DND-41 (cell line): Measurements from ENCODE around the gene NRN1.

ENCODE experiments used
- CTCF ChIP-seq: IDR thresholded peaks from 2 replicates; pipeline ENCODE4 v1.5.1; 2012; ENCODE audit warnings: borderline replicate concordance, low read length, moderate library complexity, mild to moderate bottlenecking; ENCODE audit not compliant: poor library complexity, severe bottlenecking; ENCODE audit errors: extremely low read depth
- EZH2 ChIP-seq: IDR thresholded peaks from 3 replicates; pipeline ENCODE4 v1.6.1; 2012; ENCODE audit warnings: borderline replicate concordance, low read depth, mild to moderate bottlenecking, moderate library complexity, low read length, inconsistent platforms; ENCODE audit not compliant: severe bottlenecking

GRCh38 chr6:5968817-5969734 is 37.6 kb downstream of the NRN1 start:
- TF ChIP-seq EZH2 (no peak), CTCF (no peak)
